GM12873 (cell line): Measurements from ENCODE around the gene EHD4.

Source experiments
- TF ChIP-seq, protein P1 (sequence below): IDR thresholded peaks from 2 replicates; pipeline ENCODE4 v1.5.1; 2012; ENCODE audit warnings: low read depth, mild to moderate bottlenecking, moderate library complexity, low read length, control low read depth; ENCODE audit not compliant: insufficient read depth; ENCODE audit errors: missing control alignments

Gene EHD4

DNA sequence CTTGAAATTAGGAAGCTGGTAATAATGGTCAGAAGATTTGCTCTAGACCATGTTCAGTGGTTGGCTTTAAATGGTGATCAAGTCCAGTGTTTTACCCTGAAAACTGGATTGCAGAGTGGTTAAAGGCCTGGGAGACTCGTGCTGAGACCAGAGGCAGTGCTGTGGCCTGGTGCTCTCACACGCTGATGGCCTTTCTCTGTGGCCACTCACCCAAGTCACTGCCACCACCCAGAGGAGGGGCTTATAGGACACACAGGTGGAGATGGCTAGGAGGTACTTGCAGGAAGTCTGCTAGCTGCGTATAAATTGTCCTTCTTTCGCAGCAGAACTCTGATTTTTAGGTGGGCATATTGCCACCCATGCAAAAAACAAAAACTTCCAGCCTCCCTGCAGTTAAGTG, 6.2 kb upstream of the EHD4 start:
- TF ChIP-seq, protein P1, sequence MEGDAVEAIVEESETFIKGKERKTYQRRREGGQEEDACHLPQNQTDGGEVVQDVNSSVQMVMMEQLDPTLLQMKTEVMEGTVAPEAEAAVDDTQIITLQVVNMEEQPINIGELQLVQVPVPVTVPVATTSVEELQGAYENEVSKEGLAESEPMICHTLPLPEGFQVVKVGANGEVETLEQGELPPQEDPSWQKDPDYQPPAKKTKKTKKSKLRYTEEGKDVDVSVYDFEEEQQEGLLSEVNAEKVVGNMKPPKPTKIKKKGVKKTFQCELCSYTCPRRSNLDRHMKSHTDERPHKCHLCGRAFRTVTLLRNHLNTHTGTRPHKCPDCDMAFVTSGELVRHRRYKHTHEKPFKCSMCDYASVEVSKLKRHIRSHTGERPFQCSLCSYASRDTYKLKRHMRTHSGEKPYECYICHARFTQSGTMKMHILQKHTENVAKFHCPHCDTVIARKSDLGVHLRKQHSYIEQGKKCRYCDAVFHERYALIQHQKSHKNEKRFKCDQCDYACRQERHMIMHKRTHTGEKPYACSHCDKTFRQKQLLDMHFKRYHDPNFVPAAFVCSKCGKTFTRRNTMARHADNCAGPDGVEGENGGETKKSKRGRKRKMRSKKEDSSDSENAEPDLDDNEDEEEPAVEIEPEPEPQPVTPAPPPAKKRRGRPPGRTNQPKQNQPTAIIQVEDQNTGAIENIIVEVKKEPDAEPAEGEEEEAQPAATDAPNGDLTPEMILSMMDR, result no peak

DNA sequence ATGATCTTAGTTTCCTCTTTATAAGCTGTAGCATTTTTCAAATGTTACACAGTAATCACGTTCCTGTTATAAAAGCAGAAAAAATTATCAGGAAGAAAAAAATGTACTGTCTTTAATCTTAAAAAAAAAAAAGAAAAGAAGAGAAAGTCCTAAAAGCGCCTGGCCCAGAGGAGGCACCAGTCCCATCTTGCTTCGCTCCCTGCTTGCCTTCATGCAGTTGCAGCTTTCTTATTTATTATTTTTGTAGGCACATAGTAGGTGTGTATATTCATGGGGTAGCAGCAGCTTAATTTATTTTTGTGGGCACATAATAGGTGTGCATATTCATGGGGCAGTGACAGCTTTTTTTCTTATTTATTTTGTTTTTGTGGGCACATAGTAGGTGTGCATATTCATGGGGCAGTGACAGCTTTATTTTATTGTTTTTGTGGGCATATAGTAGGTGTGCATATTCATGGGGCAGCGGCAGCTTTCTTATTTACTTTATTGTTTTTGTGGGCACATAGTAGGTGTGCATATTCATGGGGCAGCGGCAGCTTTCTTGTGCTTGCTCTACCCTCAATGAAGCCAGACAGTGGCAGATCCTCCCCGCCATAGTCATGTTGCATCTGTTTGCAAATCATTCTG, 5.5 kb upstream of the EHD4 start:
- TF ChIP-seq, protein P1, result no peak

DNA sequence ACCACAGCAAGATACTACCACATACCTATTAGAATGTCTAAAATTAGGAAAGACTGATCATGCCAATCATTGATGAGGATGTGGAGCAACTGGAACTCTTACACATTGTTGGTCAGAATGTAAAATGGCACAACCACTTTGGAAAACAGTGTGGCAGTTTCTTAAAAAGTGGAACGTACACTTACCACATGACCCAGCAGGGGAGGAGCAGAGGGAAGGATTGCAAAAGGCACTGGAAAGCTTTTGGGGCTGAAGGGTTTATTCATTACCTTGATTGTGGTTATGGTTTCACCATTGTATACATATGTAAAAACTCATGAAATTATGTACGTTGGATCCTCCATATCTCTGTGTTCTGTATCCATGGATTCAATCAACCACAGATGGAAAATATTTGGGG, 3.3 kb upstream of the EHD4 start:
- TF ChIP-seq, protein P1, result no peak

DNA sequence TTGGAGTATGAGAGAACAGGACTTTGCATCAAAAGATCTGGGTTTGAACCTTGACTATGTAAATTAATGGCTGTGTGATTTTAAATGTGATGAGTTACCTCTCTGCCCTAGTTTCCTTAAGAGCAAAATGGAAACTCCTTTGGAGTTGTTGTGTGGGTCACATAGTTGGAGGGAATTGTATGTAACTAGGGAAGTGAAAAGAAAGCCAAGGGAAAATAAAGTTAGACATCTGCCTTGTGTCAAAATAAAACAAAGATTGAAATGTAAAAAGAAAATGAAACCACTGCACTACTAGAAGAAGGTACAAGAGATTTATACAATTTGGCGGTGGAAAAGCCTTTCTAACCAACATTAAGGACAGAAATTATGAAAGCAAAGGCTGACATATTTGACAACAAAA, 1.7 kb upstream of the EHD4 start:
- TF ChIP-seq, protein P1, result no peak

DNA sequence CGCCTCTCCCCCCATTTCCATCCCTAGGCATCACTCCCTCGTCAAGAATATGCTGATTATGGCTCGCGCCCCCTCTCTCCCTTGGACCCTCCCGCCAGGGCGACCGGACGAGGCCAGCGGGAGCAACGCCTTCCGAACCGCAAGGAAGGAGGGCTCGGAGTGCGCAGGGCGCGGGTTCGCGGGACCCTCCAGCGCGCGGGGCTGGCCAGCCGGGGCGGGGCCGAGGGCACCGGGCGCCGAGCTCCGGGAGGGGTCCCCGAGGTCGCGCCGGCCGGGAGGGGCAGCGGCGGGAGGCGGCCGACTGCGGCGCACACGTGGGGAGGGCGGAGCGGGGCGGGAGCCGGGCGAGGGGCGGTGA, 483 bp downstream of the EHD4 start:
- TF ChIP-seq, protein P1, result no peak

DNA sequence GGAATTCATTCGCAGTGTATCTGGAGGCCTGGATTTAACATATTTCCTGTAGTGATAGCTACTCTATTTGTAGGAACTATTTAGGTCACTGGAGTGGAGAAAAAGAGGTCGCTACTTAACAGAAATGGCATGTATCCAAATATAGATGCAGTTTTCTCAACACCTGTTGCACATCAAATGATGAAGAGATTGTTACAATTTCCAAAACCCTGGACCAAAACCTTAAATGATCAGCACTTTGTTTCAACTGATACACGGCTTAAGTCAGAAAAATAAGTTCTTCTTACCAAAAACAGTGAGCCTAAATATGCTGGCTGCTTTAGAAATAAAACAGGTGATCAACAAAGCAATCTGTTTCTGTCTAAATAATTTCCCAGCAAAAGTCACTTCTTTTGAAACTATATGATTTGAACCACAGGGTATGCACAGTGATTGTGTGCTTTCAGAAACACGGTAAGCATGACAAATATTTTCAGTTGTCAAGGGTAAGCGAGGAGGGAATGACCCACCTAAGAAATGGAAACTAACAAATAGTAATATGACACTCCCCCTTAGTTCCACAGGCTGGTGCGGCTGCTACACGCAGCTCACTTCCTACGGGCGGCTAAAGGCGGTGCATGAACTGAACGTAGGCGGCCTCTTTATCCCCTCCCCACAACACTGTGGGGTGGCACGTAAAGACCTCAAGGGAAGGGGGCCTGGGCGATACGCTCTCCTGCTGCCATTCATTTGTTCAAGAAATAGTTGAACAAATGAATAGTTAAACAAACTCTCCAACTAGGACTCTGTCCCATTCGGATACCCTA, 1.1 kb downstream of the EHD4 start:
- TF ChIP-seq, protein P1, result no peak

DNA sequence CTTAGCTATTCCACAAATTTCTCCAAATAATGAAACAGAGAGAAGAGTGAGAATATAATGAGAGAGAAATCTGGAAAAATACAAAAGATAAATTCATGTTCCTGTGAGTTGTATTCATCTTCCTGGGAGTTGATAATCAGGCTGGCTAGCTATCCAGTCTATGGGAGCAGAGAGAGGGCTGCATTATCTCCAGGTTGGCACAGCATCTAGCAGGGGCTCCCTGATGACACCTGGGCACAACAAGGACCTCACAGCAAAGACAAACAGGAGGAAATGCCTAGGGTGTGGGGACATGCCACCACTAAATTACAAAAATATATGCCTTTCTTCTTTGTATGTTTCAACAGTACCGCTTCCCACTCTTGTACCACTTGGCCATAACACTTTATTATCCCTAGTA, 1.9 kb downstream of the EHD4 start:
- TF ChIP-seq, protein P1, result no peak
